HG02678 (cell line): Measurements from ENCODE around the gene KRTAP2-3.
"Not testable (repeated sequence)": the region's sequence is repeated elsewhere in the genome, so short reads cannot be mapped to it uniquely, and the experiment has no call there.

Source experiments
- ATAC-seq: cut with Tn5 transposase; IDR thresholded peaks from one replicate; pipeline ENCODE4 v1.9.1; 2021; ENCODE audit warnings: mild to moderate bottlenecking, moderate library complexity; ENCODE audit not compliant: unreplicated experiment

Gene KRTAP2-3

DNA sequence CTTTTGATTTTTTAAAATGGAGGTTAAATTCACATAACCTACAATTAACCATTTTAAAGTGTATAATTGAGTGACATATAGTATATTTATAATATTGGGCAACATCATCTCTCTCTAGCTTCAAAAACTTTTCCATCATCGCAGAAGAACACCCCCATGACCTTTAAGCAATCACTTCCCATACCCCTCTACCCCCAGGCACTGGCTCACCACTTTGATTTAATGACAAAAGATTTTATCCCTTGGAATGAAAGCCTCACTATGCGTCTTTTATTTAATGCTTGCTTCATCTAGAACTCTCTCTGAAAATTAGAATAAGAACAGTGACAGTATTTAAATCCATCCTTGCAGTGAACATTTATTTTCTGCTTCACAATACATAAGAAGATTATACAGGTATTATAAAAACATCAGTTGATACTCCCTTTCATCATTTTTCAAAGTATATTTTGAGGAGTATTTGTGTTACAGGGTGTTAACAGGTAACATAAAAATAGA lies 22.0 kb downstream of the KRTAP2-3 start:
- ATAC-seq, result no peak

DNA sequence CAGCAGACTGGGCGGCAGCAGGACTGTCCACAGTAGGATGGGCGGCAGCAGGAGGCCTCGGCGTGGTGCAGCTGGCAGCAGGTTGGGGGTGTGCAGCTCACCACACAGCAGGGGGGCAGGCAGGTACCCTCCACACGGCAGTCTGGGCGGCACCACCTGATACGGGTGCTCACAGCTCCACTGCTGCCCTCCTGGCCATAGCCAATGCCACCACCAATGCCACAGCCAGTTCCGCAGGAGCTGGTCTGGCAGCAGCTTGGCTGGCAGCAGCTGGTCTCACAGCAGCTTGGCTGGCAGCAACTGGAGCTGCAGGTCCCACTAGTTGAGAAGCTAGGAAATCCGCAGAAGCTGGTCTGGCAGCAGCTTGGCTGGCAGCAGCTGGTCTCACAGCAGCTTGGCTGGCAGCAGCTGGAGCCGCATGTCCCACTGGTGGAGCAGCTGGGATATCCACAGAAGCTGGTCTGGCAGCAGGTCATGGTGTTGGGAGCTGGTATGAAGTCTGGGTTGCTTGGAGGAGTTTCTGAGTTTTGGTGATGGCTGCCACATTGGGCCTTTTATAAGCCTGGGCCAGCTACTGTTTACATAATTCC lies 25.5 kb downstream of the KRTAP2-3 start, which contains the start of gene KRTAP1-3:
KRTAP1-3 (minus strand) TSS at position 529 of the 590 bp plus-strand sequence; CDS start at position 476, 53 bp downstream.
- not testable (repeated sequence) for ATAC-seq

DNA sequence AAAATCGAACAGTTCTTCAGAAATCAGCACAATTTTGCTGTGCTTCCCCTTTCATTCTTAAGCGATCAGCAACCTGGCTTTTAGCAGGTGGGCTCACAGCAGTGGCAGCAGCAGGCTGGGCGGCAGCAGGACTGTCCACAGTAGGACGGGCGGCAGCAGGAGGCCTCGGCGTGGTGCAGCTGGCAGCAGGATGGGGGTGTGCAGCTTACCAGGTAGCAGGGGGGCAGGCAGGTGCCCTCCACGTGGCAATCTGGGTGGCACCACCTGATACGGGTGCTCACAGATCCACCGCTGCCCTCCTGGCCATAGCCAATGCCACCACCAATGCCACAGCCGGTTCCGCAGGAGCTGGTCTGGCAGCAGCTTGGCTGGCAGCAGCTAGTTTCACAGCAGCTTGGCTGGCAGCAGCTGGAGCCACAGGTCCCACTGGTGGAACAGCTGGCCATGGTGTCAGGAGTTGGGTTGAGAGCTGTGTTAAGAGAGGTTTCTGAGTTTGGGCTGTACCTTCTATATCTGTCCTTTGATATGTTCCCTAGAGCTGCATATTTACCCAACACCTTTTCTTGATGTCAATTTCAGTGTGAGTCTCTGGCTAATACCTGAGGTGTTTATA lies 30.2 kb downstream of the KRTAP2-3 start, which contains the start of gene KRTAP1-4:
KRTAP1-4 (minus strand) TSS at position 563 of the 613 bp plus-strand sequence; CDS start at position 446, 117 bp downstream.
- no peak for ATAC-seq

DNA sequence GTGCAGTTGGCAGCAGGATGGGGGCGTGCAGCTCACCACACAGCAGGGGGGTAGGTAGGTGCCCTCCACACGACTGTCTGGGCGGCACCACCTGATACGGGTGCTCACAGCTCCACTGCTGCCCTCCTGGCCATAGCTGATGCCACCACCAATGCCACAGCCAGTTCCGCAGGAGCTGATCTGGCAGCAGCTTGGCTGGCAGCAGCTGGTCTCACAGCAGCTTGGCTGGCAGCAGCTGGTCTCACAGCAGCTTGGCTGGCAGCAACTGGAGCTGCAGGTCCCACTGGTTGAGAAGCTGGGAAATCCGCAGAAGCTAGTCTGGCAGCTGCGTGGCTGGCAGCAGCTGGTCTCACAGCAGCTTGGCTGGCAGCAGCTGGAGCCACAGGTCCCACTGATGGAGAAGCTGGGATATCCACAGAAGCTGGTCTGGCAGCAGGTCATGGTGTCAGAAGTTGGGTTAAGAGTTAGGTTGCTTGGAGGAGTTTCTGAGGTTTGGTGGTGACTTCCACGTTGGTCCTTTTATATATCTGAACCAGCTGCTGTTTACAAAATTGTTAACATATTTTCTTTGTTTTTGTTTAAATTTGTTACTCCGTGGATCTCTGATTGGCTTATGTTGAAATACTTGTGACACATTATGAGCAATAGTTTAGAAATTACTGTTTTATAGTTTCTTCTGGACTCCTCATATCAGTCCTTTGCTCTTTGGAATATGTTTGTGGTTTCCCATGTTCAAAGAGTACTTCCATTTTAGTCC lies 33.0 kb downstream of the KRTAP2-3 start, which contains the start of gene KRTAP1-5:
KRTAP1-5 (minus strand) TSS at position 494 of the 757 bp plus-strand sequence; CDS start at position 441, 53 bp downstream.
- no peak for ATAC-seq

DNA sequence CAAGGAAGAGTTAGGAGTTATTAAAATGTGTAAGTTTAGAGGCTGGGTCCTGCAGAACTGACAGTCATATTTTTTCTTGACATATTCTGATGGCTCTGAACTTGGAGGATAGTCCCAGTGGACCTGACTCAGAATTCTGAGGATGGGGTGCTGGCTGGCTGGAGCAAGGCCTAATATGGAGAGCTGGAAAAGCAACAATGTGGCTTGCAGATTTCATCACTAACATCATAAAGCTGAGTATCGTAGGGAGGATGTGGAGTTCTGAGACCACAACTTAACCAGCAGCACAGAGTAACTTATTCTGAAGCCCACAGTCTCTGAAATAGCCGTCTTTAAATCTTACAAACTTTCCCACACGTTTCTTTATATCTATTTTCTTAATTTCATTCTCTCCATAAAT lies 35.2 kb downstream of the KRTAP2-3 start:
- no peak for ATAC-seq

DNA sequence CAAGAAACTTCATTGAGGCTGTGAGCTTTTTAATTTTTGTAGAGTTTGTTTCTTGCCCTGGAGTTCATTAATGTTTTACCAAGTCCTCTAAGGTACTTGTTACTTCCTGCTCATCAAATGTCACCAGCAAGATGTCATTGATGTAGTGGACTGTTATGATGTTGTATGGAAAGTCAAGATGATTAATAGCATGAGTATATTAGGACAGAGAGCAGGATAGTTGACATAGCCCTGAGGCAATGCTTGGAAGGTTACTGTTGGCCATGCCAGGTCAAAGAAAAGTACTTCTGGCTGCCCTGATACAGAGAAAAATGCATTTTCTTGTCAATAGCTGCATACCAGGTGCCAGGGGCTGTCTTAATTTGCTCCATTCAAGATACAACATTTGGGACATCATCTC lies 39.6 kb downstream of the KRTAP2-3 start:
- no peak for ATAC-seq

DNA sequence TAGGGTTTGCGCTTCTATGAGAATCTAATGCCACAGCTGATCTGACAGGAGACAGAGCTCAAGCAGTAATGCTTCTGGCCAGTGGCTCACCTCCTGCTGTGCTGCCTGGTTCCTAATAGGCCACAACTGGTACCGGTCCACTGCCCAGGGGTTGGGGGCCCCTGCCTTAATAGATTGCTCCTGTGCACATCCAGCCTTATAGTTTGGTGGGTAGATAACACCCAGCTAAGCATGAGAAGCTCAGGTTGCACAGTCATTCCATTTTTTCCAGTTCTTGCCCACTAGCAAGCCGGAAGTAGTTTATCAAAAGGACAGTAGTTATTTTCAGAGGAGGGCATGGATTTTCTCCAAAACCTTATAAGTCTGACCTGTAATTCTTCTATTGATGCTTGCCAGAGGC lies 40.5 kb downstream of the KRTAP2-3 start:
- no peak for ATAC-seq

DNA sequence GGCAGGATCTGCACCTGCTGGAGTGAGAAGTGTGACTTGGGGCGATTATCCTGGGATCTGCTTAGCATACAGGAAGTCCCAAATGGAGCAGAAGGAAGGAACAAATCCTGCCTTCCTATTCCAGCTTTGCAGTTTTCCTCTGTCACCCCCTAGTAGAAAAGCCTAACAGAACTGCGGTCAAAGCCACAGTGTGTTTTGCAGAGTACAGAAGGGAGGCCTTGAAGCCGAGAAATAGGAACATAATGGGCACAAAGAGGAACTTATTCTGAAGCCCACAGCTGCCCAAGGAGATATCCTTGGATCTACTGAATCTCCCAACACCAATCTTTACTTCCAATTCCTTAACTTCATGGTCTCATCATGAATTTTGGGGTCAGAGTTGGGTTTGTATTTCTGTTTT lies 41.4 kb downstream of the KRTAP2-3 start:
- no peak for ATAC-seq

DNA sequence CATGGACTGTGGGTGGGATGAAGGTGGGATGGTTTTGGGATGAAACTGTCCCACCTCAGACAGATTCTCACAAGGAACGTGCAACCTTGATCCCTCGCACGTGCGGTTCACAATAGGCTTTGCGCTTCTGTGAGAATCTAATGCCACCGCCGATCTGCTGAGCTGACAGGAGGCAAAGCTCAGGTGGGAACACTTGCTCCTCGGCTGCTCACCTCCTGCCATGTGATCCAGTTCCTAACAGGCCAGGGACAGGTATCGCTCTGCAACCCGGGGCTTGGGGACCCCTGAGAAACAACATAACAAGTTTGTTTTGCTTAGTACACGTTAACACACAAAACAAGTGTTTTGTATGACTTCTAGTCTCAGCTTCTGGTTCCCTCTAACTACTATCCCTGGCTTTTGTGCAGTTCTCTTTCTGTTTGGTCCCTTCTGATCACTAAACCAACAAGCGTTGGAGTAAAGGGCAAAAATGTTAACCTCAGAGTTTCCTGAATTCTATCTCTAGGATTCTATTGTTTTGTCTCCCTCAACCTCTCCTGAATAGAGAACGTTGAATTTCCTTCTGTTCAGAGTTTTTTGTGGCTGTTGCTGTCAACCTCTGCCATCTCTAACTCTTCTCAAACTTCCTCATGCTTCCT lies 43.2 kb downstream of the KRTAP2-3 start:
- ATAC-seq, result no peak

DNA sequence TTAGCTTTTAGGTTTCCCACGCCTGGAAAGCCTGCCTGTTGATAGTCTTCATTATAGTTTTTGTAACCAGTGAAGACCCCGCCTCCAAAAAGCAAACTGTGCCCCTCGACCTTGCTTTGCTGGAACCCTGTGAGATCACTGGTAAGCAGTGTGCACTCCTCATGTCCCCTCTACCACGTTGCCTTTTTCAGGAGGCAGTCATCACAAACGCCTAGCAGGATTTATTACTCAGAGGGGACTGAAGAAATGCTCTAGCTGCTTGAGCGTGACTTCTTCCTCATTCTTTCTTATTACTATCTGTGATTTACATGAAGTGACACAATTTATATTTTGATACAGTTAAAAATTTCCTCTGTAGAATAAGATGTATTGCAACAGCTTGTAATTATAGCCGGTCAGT lies 44.5 kb downstream of the KRTAP2-3 start:
- no peak for ATAC-seq

DNA sequence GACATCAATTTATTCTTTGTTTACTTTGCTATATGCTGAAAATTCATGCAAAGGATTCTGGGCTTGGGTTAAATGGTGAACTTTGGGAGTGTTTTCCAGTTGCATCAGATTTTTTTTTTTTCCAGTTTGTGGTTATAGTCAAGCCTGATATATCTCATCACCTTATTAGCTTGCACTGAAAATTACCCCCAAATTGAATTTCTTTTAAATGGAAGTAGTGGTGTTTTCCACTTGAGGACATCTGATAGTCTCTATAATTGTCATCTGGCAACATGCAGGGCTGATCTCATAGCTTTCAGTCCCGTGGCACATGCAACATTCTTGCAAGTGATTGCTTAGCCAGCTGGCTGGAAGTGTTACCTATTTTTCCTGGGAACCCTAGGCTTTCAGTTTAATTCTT lies 46.3 kb downstream of the KRTAP2-3 start:
- ATAC-seq, result no peak

DNA sequence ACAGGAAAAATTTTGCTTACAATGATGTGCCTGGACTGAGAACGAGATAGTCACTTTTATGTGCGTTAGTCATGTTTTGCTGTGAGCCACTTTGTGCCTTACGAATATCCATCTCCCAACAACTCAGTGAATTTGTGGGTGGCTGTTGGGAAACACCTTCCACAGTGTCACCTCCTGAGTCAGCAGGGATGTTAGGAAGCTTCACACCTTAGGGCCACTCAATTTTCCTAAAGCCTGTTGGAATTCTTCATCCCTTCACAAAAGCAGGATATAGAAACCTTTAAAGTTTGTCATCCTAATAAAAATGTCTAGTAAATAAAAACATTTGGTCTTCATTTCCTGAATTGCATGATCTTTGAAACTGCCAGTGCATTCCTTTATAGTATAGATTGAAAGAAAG lies 46.7 kb downstream of the KRTAP2-3 start:
- no peak for ATAC-seq

DNA sequence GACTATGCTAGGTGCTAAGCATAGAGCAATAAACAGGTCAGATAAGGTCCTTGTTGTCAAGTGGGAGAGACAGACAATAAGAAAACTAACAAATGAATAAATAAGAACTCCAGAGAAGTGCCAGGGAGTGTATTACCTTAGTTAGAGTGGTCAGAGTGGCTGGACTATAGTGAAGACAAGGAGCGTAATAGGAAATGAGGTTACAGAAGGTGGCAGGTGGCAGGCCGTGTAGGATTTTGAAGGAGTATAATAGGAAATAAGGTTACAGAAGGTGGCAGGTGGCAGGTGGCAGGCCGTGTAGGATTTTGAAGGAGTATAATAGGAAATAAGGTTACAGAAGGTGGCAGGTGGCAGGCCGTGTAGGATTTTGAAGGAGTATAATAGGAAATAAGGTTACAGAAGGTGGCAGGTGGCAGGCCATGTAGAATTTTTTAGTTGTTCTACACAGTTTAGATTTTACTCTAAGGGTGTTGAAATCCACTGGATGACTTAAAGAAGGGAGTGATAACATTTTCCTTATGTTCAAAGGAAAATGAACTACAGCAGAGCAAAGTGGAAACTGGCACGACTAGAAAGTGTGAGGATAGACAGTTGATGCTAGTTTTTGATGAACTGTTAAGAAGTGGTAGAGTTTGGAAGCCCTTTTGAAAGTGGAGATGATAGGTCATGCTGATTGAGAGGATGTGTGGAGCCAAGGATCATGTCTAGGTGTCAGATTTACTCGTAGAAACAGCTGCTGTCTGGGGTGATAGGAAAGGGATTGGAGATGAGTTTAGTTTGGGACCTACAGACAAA lies 47.4 kb downstream of the KRTAP2-3 start:
- ATAC-seq, result no peak

DNA sequence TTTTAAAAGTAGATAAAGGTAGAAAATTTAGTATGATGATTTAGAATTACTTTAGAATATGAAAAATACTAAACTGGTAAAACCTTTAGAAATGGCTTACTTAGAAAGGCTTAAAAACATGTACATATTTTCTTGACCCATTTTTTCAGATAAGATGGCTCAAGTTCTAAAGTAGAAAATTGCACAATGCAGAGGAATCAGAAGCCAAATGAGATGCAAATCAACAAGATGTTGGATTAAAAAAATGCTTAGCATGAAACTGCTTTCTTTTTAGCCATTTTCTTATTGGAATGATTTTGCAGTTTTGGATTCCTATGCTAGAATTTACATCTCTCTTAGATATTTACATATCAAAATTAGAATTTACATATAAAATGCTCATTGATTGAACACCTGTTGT lies 49.5 kb downstream of the KRTAP2-3 start:
- no peak for ATAC-seq

DNA sequence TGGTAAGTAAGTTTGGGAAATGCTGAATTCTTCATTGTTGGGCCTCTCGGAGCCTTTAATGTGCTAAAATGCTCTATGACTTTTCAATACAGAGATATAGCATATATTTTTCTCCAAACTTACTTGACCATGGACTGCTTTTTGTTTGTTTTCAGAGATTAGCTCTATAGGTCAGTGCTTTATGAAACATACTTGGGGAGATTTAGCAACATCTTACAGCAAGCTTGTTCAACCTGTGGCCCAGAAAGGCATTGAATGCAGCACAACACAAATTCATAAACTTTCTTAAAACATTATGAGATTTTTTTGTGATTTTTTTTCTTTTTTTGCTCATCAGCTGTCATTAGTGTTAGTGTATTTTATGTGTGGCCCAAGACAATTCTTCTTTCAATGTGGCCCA lies 50.0 kb downstream of the KRTAP2-3 start:
- ATAC-seq, result no peak

DNA sequence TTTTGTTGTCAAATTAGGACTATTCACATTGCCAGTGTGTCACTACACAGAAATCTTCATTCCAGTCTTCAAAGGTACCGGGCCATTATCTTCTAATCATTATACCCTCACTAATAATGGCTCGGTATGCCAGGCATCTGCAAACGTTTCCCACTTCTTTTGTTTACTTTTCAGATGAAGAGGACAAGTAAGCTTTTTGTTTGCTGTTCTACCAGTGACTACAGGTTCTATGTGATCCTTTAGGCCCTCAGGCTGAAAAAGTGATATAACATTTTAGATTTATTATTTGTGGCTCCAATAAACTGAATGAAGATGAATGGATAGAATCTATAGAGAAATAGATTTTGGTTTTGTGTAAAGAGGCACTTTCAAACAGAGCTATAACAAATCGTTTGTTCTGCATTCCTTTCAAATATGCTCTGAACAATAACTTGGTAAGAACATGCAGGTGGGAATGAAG lies 50.6 kb downstream of the KRTAP2-3 start:
- no peak for ATAC-seq
